HG02678 (cell line): ENCODE data around the gene RNASEH2A.

Experiments used
- ATAC-seq: cut with Tn5 transposase; IDR thresholded peaks from one replicate; pipeline ENCODE4 v1.9.1; 2021; ENCODE audit warnings: mild to moderate bottlenecking, moderate library complexity; ENCODE audit not compliant: unreplicated experiment

RNASEH2A gene

DNA sequence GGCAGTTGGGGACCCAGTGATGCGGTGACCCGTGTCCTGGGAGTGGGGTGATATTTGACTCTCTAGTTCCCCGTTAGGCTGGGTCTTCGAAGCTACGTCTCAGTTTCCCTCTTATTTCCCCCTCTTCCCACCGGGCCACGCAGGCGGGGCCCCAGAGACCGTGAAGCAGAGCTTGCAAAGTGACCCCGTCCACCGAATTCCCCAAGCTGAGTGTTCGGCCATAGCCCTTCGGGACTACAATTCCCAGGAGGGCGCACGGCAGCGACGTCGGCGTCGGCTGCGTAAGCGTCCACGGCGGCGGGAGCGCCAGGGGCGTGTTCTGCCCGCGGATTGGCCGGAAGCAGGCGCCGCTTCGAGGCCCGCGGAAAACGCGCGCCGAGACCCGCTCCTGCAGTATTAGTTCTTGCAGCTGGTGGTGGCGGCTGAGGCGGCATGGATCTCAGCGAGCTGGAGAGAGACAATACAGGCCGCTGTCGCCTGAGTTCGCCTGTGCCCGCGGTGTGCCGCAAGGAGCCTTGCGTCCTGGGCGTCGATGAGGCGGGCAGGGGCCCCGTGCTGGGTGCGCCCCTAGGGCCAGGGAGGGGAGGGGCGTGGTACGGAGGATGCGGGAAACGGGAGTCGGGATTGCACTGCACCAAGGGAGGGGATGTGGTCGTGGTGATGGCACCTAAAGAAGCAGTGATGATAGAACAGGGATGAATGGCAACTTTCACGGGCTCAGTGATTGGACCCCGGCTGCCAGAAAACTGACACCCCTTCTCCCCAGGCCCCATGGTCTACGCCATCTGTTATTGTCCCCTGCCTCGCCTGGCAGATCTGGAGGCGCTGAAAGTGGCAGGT is at the start of gene RNASEH2A:
TSS of gene RNASEH2A (plus strand) at position 343 of the 840 bp plus-strand sequence. CDS start at position 433, 90 bp downstream.
- ATAC-seq, result peak; percentile 83

DNA sequence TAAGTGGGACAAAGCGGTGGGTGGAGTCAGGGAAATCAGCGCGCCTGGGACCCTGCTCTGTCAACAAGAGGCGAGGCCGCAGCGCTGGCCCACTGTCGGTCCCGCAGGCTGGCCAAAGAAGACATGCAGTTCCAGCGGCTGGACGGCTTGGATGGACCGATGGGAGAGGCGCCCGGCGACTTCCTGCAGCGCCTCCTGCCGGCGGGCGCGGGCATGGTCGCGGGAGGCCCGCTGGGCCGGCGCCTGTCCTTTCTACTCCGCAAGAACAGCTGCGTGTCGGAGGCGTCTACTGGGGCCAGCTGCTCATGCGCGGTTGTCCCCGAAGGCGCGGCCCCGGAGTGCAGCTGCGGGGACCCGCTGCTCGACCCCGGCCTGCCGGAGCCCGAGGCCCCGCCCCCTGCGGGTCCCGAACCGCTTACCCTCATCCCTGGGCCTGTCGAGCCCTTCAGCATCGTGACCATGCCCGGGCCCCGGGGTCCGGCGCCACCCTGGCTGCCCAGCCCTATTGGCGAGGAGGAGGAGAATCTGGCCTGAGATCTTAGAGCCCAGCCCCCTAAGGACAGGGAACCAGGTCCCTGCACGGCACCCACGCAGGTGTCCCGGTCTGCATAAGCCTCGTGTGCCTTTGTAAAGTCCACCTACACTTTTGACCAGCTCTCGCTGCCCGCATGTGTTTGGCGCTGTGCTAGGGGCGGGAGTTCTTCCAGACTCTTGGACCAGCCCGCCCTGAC is 48.7 kb upstream of the RNASEH2A start:
- no peak for ATAC-seq

DNA sequence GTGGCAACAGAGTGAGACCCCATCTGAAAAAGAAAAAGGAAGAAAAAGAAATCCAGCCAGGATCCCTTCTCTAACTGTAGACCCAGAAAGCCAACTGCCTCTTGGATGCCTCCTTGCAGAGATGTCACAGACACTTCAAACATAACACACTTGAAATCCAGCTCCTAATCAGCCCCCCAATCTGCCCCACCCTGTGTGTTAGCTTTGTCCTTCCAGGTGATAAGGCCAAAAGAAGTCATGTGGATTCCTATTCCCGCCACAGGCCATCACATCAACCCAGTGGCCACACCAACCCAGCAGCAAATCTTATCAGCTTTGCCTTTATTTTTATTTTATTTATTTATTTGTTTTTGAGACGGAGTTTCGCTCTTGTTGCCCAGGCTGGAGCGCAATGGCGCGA is 46.7 kb upstream of the RNASEH2A start:
- no peak for ATAC-seq

DNA sequence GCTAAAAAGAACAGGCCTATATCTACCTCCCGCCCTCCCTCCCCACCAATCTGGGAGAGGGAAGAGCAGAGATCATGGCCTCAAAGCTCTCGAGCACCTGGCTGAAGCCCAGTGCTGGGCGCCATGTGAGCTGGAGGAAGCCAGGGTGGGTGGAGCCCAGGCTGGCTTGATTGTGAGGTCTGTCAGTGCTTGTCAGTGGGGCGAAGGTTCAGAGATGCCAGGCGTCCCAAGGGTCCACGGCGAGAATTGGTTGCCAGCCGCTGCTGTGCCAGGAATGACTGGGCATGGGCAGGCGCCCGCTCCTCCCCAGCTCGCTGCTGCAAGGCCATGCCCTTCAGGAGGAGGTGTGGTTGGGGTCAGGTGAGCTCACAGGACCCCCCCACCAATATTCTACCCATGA is 43.3 kb upstream of the RNASEH2A start:
- ATAC-seq, result no peak

DNA sequence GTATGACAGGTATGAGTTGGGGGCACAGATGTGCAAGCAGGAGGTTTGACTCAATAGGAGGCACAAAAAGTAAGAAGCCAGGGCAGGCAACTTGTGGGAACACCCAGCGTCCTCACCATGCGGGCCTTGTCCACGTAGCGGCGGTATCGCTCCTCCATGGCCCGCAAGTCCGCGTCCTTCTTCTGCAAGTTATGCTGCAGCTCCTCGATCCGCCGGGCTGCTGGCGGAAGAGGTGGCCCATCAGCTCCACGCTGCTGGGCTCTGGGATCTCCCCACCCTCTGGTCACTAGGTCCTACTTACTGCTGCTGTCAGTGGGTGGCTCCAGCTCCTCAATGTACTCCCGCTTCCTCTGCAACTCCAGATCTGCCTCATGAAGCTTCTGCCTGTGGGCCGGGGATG is 41.7 kb upstream of the RNASEH2A start:
- no peak for ATAC-seq

DNA sequence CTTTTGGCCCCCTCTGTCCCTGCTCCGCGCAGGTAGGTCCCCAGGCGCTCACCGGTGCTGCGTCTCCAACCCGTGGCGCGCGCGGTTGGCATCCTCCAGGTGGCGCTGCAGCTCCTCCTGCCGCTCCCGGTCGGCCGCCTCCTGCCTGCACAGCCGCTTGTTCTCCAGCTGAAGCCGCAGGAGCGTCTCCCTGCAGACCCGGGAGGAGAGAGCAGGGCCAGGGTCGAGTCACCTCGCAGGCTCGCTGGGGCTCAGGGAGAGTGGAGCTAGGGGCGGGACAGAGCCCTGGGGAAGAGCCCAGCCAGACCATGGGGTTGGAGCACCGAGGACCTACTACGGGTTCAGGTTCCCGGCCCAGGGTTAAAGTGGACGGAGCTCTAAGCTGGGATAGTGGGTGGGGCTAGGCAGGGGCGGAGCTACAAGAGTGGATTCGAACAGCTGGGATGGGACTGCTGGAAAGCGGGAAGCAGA is 40.3 kb upstream of the RNASEH2A start:
- no peak for ATAC-seq

DNA sequence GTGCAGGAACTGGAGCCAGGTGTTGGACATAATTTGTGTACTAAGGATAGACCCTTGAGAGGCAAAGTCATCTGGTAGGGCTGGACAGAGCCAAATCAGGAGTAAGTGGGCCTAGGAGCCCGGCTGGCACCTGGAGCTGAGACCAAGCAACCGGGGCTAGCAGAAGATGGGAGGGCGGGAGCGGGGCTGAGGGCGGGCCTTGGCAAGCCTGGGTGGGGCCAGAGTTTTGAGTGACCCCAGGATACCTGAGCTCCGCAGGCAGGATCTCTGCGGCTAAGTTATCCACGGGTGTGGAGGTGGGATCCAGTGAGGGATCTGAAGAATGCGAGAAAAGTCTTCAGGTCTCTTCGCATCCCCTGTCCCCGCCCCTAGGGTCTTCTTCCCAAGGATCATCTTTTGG is 39.2 kb upstream of the RNASEH2A start:
- no peak for ATAC-seq

DNA sequence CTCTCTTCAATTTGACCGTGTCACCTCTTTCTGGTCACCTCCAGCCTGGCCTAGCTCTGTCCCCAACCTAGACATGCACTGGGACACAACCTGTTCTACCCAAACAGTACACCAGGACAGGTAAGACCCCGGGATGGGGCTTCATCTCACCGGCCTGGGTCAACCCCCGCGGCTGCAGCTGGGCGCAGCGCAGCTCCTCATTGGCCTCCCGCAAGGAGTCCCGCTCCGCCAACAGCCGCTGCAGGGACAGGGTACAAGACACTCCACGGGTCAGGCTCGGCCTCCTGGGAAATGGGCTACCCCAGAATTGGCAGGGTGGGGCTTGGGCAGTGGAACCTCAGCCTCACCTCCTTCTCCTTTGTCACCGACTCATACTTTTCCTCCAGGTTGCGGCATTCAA is 38.7 kb upstream of the RNASEH2A start:
- no peak for ATAC-seq

DNA sequence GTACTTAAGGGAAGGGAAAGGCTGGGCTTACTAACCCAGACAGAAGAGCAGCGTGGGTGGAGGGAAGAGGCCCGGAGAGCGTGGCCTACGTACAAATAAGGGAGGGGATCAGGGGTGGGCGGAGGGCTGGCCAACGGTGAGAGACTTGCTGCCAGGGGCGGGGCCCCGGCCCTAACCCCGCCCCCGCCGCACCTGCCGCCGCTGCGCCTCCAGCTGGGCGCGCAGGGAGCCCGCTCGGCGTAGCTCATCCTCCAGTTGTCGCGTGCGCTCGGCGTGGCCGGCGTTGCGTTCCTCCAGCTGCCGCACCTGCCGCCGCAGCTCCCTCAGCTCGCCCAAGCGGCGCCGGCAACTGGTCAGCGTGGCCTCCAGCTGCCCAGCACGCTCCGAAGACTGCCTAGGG is 36.7 kb upstream of the RNASEH2A start:
- ATAC-seq, result no peak

DNA sequence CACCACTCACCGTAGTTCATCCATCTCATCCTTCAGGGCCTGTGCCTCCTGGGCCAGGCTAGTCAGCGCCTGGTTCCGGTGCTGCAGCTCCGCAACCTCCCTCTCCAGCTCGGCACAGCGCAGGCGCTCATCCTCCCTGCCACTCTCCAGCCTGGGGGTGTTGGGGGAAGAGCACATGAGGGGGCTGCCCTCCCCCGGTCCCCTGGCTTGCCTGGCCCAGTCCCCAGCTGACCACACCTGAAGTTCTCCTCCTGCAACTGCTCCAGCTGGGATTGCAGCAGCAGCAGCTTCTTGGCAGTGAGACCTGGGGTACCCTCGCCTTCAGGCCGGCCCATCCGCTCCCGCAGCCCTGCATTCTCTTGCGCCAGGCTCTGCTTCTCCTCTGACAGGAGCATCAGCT is 35.5 kb upstream of the RNASEH2A start:
- no peak for ATAC-seq

DNA sequence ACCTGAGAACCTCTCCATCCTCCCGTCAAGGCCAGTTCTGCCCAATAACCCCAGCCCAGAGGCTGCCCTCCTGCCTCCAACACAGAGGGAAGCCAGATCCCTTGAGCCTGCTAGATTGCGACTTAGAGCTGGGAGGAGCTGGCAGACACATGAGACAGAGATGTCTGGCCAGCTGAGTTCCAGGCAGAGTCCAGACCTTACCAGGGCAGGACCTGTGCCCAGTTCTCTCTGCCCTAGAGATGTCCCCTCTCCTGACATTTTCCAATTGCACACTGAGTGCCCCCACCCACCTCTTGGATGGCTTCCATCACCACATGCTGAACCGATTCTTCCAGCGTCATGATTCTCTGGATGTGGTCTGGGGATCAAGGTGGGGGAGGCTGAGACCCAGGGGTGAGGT is 34.1 kb upstream of the RNASEH2A start:
- no peak for ATAC-seq

DNA sequence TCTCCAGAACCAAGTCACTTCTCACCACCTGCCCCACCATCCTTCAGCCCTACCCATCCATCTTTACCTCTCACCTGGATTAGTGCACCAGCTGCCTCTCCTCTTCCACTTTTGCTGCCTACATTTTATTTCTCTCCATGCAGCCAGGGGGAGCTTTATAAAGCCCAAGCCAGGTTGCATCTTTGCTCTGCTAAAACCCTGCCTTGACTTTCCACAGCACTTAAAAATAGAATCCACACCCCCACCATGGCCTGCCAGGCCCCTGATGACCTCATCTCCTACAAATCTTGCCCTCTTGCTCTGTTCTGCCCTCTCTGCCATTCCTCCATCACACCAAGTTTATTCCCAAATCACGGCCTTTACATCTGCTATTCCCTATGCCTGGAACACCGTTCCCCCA is 32.8 kb upstream of the RNASEH2A start:
- ATAC-seq, result no peak

DNA sequence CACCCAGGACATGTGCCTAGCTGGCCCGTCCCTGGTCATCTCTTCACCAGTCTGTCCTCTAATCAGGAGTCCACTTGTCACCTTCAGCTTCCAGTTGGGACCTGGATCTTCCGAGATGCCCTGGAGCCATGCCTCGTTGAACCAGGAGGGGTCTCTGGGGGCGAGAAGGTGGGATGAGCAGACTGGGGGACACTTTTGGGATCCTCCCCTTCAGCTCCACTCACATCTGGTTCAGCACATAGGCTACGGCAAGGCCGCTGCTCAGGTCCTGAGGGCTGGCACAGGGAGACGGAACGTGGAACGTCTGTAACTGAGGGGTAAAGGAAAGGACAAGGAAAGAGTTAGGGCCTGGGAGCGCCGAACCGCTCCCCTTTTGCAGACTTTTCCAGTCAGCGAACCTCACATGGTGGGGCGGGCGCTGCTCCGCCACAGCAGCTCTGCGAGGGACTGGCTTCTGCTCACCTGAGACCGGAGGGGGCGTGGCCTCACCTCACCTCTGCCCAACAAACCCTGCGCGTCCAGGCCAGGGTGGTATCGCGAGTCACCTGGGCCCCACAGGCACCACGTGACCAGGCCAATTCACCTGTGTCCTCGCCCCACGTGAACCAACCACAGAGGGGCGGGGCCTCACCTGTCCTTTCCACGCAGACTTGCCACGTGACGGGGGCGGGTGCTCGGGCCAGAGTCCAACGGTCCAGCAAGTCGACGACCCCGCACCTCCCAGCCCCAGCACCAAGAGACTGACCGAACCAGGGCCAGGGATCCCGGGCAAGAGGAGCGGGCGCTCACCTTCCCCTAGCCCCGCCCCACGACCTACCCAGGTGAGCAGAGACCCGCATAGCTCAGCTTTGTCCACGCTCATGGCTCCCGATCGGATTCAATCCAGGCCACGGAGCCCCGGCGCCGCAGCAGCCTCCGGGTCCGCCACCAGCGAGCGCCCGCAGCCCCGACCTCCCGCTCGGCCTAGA is 31.5 kb upstream of the RNASEH2A start, which contains the start of gene HOOK2:
TSS of gene HOOK2 (minus strand) at position 965 of the 968 bp plus-strand sequence. CDS start at position 862, 103 bp downstream.
- peak; percentile 7 for ATAC-seq

DNA sequence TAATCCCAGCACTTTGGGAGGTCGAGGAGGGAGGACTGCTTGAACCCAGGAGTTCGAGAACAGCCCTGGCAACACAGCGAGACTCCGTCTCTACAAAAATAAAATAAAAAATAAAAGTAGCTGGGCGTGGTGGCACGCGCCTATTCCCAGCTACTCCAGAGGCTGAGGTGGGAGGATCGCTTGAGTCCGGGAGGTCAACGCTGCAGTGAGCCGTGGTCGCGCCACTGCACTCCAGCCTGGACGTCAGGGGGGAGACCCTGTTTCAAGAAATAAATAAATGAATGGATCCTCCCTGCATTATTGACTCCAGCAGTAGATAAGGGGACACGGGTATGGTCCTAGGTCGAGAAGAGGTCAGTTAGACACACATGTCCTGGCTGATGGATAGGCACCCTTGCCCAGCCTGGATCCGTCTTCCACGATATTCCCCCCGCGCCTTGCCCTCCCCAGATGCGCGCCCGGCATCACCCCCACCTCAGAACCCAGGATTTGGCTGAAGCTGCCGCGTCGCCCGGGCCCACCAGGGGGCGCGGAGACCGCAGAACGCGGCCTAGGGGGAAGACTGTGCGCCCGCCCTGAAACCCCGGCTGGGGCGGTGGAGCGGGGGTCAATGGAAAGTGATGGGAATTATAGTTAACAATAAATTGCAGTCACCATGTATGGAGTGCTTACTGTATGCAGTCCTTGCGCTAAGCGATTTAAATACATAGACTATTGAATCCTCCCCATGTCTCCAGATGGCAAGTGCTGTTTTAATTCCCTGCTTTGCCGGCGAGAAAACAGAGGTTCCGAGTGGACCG is 29.0 kb upstream of the RNASEH2A start:
- no peak for ATAC-seq

DNA sequence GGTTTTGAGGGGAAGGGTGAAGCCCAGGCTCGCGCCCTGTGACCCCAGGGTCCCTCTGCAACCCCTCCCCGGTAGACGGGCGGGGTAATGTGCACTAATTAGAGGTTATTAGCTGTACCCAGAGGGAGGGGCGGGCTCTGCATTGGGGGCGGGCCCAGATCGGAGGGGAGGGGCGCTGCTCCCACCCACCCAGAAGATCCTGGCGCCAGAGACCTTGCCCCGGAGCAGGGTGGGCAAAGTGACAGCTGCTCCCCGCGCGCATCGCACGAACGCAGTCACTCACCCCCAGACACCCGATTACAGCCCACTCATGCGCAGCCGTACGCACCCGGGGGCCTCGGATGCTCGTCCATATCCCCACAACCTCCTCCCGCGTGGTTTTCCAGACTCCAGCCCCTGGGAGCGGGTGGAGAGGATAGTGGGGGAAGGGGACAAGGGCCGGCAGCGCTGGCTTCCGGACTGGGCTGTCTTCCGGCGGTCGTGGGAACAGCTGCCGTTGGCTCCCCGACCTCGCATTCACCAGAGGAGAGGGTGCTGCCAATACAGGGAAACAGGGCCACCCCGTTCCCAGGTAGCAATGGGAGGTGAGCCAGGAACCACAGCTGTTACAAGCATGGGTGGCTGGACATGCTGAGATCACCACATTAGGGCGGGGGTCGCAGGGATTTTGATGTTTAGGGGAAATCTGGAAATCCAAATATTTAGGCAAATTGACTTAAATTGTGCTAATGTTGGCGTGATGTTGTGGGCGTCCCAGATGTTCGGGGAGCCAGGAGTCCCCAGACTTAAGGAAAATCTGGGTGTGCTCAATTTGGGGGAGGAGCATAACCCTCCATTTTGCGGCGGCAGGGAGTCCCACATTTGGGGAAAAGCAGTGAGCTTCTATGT is 28.1 kb upstream of the RNASEH2A start:
- no peak for ATAC-seq

DNA sequence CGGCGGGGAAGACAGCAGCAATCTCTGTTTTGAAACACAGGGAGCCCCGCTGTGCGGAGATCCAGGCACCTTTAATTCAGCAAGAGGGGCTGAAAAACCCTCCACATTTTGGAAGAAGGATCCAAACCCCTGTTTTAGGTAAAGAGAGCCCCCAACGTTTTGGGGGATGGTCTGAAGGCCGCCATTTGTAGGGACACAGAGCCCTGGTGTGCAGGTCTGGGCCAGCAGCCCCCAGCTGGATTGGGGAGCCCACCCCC is 27.6 kb upstream of the RNASEH2A start:
- ATAC-seq, result no peak

DNA sequence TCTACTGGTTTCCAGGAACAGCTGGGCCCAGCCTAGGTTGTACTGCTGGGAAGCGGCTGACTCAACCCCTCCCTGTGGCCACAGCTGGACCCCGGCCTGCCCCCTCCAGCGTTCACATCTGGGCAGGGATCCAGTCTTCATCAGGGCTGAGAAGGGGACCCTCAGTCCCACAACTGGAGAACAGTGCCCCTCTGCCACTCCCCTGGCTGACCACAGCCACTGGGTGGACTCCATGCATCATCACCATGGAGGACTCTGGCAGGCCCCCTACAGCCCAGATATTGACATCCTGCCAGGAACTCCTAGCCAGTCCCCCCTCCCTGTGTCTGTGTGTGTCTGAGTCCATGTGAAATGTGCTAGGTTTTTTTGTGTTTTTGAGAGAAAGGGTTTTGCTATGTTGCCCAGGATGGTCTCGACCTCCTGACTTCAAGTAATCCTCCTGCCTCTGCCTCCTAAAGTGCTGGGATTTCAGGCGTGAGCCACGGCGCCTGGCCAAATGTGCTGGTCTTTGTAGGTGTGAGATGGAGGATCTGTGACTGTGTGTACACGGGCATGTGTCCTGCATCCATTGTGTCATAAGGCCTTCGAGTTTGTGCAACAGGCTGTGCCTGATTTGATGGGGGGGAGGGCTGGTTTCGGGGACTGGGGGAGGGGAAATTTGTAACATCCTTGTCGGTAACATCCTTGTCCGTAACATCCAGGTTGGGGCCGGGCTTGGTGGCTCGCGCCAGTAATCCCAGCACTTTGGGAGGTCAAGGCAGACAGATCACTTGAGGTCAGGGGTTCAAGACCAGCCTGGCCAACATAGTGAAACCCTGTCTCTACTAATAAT is 27.0 kb upstream of the RNASEH2A start:
- ATAC-seq, result no peak

DNA sequence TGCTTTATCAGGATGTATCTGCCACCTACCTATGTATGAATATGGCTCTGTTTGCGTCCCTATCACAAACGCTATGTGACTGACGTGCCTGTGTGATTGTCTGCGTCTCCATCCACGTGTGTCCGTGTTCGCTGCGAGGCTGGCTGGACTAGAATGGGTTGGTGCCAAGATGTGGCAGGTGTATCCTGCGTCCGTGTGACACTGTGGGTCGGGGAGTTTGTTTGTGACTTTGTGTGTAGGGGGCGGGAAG is 24.3 kb upstream of the RNASEH2A start:
- no peak for ATAC-seq
